Body of pancreas (tissue), 2 donors: ENCODE measurements around the gene LMNA. TPM values are rescaled to one million over a fixed set of nuclear protein-coding genes. Genes with fewer than 3 reads are reported as not detected.

ENCODE experiments used
- total RNA-seq, 2 donors: library from RNA; depleted of rRNA; stranded (reverse); fragments of >200 nt; gene quantifications; one replicate each; pipeline ENCODE4 v1.1.0, GENCODE V29; 2016

Gene LMNA
- total RNA-seq, 2 donors from 2014 or later = 152 to 186 TPM

Other genes starting within 250 kb of the LMNA start
- gene RIT1, start 203.4 kb upstream of the LMNA start, total RNA-seq = 10 to 100 TPM in 1 of 2 donors, 1 to 10 TPM in 1; 6.9 to 16.1 TPM
- gene KHDC4, start 180.3 kb upstream of the LMNA start, total RNA-seq = 10 to 100 TPM; 32.7 to 40.5 TPM
- under 1 TPM in 1 of 2 donors, not detected in 1; 0.26 TPM for gene RXFP4, start 173.1 kb upstream of the LMNA start, total RNA-seq
- 10 to 100 TPM; 31.9 to 32.6 TPM for gene ARHGEF2, start 136.2 kb upstream of the LMNA start, total RNA-seq
- 100 to 1,000 TPM; 179 to 291 TPM for gene SSR2, start 93.8 kb upstream of the LMNA start, total RNA-seq
- gene UBQLN4, start 60.9 kb upstream of the LMNA start, total RNA-seq = 10 to 100 TPM; 16.5 to 16.9 TPM
- 10 to 100 TPM; 44.2 to 47.5 TPM for gene LAMTOR2, start 59.9 kb upstream of the LMNA start, total RNA-seq
- 10 to 100 TPM; 31.3 to 66.7 TPM for gene RAB25, start 53.6 kb upstream of the LMNA start, total RNA-seq
- gene MEX3A, start 32.2 kb upstream of the LMNA start, total RNA-seq = 1 to 10 TPM in 1 of 2 donors, under 1 TPM in 1; 0.99 to 4.7 TPM
- gene SEMA4A, start 38.9 kb downstream of the LMNA start, total RNA-seq = 10 to 100 TPM in 1 of 2 donors, 1 to 10 TPM in 1; 2.6 to 11.9 TPM
- 10 to 100 TPM in 1 of 2 donors, 1 to 10 TPM in 1; 5.2 to 13.2 TPM for gene SLC25A44, start 79.4 kb downstream of the LMNA start, total RNA-seq
- gene PMF1, start 98.3 kb downstream of the LMNA start, total RNA-seq = 10 to 100 TPM; 37.6 to 43.1 TPM
- gene BGLAP, start 127.5 kb downstream of the LMNA start, total RNA-seq = under 1 TPM in 1 of 2 donors, not detected in 1; 0.52 TPM
- under 1 TPM in 1 of 2 donors, not detected in 1; 0.33 TPM for gene PAQR6, start 133.3 kb downstream of the LMNA start, total RNA-seq
- gene SMG5, start 168.1 kb downstream of the LMNA start, total RNA-seq = 10 to 100 TPM; 28.3 to 35.6 TPM
- 1 to 10 TPM in 1 of 2 donors, not detected in 1; 2.3 TPM for gene TMEM79, start 169.6 kb downstream of the LMNA start, total RNA-seq
- gene GLMP, start 181.0 kb downstream of the LMNA start, total RNA-seq = 10 to 100 TPM; 16.5 to 24.4 TPM
- gene VHLL, start 184.6 kb downstream of the LMNA start, total RNA-seq = not detected
- gene CCT3, start 223.6 kb downstream of the LMNA start, total RNA-seq = 100 to 1,000 TPM; 104 to 106 TPM
- not detected for gene TSACC, start 223.8 kb downstream of the LMNA start, total RNA-seq